GM18517 (cell line): Measurements from ENCODE around the gene RALGPS2.

Experiments used
- ATAC-seq: cut with Tn5 transposase; IDR thresholded peaks from one replicate; pipeline ENCODE4 v1.9.1; 2021; ENCODE audit warnings: mild to moderate bottlenecking, moderate library complexity; ENCODE audit not compliant: unreplicated experiment

The RALGPS2 gene

DNA sequence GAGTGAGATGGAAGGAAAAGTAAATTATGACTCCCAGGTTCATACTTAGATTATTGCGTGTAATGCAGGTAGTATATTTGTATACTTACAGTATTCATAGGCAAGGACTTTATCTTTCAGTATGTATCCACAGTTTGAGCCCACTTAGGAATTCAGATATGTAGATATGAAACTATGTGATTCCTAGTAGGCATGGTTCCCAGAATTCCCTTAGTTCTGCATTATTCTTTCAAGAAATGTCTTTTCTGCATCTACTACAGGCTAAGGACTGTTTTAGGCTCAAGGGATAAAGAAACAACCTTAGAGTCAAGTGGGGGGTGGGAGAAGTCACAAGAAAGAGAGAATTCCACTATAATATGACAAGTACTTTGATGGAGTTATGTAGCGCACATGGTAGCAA lies 132.1 kb downstream of the RALGPS2 start:
- ATAC-seq, result no peak

DNA sequence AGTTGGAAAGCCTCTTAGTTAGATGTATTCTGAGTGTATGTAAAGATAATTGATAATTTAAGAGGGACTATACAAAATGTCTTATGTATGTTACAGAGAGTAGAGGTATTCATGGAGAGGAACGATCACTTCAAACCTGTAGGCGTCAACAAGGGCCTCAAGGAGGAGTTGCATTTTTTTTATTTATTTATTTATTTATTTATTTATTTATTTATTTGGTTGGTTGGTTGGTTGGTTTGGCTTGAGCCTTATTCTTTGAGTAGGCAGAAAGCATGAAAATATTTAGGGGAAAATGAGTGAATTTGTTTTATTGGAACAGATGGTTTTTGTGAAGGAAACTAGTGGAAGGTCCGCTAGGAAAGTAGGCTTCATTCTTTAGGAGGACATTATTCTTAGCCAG lies 137.4 kb downstream of the RALGPS2 start:
- ATAC-seq, result no peak

DNA sequence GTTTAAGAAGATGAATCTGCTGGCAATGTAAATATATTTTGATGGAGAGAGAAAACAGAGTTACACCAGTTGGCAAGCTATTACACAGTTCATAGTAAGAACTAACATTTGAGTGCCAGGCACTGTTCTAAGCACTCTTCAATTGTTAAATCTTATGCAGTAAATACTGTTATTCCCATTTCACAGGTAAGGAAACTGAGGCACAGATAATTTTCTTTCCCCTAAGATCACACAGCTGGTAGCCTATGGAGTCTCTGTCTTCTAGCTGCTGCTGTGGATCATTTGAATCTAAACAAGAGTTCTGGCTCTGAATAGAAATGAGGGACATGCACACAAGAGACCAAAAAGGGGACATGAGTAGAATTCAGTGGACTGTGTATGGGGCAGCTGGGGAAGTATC lies 137.8 kb downstream of the RALGPS2 start:
- ATAC-seq, result no peak

DNA sequence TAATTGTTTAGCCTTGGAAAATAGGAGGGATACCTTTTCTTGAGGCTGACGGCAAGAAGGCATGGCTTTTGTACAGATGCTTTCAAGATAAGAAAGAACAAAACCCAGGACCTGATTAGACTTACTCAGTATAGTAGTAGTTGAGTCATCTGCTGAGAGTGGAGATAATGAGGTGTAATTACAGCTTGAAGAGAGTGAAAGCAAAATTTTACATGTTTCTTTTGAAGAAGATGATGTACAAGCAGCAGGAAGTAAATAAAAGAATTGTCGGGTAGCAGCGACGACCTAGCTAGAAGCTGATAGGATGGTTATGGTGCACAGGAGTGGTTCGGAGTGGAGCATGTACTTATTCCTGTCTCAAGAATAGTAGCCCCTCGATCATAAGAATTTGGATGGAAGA lies 139.3 kb downstream of the RALGPS2 start:
- ATAC-seq, result no peak

DNA sequence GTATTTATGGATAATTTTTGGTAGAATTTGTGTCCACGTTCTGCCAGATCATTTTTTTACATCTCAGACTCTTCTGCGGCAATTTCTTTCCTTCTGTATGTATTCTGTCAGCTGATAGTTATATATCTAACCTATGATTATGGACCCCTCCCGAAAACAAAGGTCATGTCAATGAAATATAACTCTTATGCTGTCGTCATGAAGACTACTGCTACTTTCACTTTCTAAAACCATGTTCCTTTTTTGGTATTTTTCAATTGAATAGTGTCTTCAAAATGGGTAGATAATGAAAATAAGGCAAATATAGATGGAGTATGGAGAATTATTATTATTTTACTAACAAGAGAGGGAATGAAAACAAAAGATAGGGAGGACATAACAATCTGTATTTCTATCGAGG lies 142.6 kb downstream of the RALGPS2 start:
- no peak for ATAC-seq

DNA sequence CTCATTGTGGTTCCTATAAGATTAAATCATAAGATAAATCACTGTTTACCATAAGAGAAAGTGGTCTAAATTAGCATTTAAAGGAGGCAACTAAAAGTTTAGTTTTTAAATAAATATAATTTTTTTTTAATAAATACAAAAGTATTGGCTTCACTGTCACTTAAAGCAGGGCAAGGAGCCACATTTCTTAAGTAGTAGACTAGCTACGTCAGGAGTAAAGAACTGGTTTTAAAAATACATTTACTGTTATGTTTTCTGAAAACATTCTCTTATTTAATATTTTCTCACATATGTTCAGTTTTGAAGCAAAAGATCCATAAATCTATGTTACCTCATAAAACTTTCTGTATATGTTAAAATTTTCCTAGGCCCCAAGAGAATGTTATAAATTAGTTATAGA lies 143.7 kb downstream of the RALGPS2 start:
- no peak for ATAC-seq

DNA sequence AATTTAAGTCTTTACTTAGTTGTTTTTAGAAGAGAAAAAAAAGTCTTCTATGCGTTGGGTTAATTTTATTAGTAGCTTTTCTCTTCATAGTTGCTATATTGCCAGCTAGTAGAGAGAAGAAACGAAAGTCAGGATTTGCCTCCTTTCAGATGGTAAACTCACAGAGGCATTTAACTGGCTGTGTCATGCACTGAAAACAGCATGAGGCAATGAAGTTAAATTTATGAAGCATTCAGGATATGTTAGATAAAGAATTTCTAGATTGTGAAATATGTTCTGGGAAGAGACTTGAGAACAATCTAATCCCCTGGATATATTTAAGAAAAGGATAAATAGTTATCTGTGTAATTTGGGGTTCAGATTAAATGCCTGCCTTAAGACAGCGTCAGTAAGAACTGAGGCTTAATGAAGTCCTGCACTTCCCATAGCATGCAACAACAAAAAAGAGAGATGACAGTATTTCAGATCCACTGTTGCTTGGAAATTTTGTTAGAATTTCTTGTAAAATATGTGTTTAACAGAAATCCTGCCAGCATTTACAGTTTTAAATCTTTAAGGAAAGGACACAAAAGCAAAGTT lies 144.2 kb downstream of the RALGPS2 start:
- no peak for ATAC-seq

DNA sequence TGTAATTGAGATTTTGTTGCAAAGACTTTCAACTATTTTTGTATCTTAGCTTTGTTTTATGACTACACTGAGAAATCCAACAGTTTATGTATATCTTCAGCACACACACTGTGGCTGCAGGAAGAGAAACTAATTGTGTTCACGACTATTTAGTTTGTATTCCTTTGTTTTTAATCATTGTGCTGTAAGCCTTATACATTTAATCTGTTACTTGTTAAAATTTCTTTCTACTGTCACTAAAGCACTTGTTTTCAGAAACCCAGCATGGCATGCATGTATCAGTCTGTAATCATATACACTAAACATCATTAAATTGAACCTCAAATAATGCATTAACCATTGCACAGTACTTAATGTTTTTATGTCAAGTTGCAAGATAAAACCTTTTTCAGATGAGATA lies 145.2 kb downstream of the RALGPS2 start:
- no peak for ATAC-seq

DNA sequence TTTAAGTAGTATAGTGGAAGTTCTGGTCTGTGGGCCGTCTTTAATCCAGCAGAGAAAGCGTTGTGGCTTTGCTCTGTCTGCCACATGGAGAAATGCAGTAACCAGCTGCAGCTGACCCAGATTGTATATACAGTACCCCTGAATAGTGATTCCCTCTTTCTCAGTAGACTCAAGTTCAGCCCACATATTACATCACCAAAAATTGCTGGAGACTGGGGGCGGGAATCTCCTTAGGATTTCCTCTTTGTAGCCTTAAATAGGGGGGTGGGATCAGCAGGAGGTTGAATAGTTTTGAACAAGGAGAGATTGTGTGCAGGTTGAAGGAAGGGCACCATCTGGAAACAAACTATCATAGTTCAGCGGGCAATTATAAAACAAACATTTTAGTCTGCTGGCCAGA lies 145.9 kb downstream of the RALGPS2 start, which contains the start of gene ANGPTL1:
TSS of gene ANGPTL1 (minus strand) at position 134 of the 400 bp plus-strand sequence. CDS start 5,301 bp downstream, outside the sequence.
- ATAC-seq, result no peak

DNA sequence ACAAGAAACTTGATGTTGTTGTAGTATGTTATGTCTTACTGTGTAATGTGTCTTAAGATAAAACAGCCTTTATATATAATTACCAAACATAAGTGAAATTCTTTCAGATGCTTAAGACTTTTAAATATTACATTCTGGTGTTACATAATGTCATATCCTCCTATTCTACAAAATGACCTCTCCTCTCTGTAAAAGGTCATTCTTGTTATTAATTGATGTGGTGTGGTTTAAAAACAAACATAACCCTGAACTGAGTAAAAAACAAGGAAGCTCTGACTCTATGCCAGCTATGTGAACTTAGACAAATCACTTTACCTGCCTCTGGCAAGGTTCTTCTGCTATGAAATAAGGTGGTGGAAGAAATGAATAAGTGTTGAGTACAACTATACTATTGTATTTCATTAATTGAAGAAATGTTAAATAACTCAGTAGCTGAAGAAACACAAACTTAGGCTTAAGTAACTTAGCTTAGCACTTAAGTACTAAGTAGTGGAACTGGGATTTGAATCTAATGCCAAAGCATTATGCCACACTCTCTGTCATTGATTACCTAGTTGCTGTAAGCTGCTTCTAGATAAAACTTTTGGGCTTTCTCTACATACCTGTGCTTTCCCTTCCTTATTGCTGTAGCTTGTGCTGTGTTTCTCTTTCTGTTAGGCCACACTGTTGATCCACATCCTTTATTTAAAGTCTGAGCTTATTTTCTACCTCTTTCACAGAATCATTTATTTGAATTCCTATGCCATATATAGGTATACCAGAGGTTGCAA lies 146.7 kb downstream of the RALGPS2 start:
- ATAC-seq, result no peak

DNA sequence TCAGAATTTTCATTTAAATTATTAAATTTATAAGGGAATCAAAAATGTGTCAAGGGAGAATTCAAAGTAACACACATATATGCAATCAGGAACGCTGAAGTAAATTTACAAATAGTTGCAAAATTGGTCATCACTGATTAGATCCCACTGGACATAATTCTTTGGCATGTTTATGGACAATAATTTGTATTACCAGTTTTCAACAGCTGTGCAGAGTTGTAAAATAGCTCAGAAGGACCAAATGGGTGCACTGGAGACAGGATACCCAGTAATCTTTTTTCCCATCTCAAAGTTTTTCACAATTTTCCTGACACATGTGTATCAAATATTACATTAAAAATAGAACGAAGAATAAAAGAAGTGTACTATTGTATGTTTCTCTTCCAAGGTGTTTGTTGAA lies 149.9 kb downstream of the RALGPS2 start:
- ATAC-seq, result no peak

DNA sequence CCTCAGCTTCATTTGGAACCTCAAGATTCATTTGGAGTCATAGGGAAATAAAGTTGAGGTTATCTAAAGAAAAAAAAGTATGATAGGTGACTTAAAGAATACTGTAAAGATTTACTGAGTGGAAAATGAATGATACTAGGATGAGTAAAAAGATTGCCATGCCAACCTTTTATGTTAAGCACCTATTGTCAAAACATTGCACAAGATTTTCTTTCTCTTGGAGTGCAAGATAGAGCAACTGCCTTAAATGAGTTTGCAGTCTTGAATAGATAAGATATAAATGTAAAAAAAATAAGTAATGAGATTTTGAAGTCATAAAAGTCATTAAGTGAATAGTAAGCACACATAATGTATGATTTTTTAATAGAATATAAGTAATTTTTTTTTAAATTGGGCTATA lies 150.9 kb downstream of the RALGPS2 start:
- ATAC-seq, result no peak

DNA sequence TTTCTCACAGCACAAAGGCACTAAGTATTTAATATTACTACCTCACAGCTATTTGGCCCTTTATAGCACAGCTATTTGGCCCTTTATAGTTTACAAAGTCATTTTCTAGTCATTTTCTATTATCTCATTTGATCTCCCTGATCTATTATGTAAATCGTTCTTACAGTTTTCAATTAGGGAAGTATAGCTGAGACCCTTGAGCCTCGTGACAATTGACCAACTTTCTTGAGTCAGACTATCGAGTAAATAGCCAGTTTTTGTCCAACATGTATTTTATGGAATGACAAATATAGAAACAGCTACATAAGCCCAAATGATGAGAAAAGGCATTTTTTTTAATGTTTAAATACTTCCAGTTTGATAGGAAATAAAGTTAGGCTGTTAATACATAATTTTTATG lies 152.9 kb downstream of the RALGPS2 start:
- ATAC-seq, result no peak

DNA sequence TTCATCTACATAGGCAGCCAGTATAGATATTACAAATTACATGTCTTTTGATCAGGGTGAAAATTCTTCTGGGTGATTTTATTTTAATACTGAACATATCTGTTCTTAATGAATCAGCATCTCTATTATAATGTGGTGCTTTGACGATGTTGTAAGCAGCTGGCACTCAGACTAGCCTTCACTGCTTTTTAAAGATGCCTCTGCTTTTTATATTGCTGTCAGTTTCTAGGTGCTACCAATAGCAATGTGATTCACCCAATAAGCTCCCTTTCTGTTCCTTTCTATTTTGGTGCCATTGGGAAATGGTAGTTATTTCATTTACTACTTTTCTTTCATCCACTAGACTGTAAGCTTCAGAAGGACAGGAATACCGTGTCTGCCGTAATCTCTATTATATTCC lies 156.9 kb downstream of the RALGPS2 start:
- no peak for ATAC-seq

DNA sequence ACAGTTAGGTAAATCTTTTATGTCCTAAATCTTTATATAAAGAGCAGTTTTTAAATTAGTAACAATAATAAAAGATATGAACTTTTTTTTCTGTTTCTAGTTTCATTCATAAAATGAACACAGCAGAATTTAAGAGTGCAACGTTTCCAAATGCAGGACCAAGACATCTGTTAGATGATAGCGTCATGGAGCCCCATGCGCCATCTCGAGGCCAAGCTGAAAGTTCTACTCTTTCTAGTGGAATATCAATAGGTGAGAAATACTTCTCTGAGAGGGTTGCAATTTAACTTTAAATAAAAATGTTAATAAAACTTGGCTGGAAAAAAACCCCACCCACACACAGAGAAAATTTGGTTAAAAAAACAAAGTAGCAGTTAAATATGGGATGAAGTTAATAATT lies 160.8 kb downstream of the RALGPS2 start:
- ATAC-seq, result no peak

DNA sequence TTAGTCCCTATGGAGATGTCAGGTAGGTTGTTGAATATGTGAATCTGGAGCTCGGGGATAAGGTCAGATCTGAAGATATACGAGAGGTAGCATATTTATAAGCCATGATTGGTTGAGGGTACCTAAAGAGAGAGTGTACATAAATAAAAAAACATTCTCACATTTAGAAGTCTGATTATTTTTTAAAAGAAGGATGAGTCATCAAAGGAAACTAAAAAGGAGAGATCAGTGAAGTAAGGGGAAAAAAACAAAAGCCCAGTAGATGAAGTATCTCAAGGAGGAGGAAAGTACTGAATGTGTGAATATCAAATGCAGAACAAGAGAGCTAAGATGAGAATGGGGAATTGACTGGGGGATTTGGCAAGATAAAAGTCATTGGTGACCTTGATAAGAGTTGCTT lies 161.5 kb downstream of the RALGPS2 start:
- ATAC-seq, result no peak

DNA sequence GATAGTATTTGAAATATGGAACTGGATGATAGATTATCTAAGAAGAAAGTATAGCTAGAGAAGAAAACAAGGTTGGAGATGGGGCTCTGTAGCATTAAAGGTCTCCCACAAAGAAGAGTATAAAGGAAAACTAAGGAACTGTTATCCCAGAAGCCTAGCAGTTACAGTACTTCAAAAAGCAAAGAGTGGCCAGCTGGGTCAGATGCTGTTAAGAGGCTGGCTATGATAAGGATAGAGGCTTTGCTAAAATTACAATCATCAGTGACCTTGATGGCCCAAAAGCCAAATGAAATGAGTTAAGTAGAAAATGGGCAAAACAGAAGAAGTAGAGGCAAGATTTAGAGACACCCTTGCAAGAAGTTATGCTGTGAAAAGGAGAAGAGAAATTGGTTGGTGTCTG lies 170.9 kb downstream of the RALGPS2 start:
- ATAC-seq, result no peak

DNA sequence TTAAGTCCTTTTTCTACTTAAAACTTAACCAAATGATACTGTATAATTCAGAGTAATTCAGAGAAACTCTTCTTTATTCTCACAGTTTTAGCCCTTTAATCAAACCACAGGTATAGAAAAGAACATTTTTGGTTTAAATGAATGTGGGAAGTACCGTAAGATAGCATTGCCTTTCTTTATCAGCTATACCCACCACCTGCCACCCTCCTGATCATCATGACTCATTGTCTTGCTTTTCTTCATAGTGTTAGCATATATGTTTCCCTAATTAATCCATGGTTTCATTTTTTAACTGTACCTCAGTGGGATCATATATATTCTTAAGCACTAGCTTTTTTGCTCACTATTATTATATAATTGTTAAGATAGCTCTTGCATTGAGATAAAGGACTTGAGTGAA lies 173.4 kb downstream of the RALGPS2 start:
- no peak for ATAC-seq

DNA sequence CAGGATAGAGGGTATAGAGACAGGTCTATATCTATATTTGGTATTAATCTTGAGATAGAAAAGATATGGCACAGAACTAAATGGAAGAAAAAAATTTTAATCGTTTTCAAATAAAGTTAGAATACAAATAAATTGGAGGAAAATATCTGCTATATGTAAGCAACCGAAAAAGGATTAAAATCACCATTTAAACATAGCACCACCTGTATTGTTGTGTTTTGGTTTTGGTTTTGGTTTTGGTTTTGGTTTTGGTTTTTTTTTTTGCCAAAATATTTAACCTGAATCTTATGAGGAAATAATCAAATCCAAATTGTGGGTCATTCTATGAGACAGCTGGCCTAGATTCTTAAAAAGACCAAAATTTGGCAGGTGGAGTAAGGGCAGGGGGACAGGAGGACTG lies 174.4 kb downstream of the RALGPS2 start:
- no peak for ATAC-seq

DNA sequence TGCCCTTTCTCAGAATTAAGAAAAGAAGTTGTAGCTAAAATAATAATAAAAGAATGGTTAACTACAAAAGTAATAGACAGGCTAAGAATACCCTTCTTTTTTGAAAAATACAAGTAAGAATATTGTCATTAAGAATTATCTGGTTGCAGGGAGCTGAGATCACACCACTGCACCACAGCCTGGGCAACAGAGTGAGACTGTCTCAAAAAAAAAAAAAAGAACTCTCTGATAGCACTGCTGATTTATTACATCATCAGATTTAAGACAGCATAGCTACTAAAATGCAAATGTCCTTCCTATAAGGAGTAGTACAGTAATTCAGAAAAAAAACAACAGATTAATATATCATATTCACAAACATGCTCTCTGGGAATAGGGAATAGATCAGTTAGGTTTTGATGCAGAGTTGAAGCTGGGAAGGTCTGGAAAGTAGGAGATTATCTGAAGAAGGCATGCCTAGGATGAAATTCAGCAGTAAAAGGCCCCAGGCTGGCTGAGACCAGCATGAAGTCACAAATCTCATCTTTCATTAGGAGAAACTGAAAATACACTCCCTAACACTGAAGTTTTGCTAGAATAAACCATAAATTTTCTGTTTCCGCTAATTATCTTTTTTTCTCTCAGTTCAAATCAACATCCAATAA lies 176.6 kb downstream of the RALGPS2 start:
- no peak for ATAC-seq

DNA sequence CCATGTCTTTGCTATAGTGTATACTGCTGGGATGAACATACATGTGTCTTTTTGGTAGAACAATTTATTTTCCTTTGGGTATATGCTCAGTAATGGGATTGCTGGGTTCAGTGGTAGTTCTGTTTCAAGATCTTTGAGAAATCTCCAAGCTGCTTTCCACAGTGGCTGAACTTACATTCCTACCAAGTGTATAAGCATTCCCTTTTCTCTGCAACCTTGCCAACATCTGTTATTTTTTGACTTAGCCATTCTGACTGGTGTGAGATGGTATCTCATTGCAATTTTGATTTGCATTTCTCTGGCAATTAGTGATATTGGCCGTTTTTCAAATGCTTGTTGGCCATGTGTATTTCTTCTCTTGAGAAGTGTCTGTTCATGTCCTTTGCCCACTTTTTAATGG lies 183.3 kb downstream of the RALGPS2 start:
- no peak for ATAC-seq

DNA sequence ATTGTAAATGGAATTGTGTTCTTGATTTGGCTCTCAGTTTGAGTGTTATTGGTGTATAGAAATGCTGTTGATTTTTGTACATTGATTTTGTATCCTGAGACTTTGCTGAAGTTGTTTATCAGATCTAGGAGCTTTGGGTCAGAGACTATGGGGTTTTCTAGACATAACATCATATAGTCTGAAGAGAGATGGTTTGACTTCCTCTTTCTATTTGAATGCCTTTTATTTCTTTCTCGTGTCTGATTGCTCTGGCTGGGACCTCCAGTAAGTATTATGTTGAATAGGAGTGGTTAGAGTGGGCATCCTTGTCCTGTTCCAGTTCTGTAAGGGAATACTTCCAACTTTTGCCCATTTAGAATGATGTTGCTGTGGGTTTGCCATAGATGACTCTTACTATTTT lies 185.0 kb downstream of the RALGPS2 start:
- no peak for ATAC-seq
